Common myeloid progenitor, CD34-positive (primary cell): ENCODE measurements around the gene LMF1.

ENCODE experiments used
- CTCF ChIA-PET: fragments of 350-600 bp; sonication (Branson Sonifier 250); formaldehyde crosslinking; loops from one replicate; lab custom pipeline; 2021; ENCODE audit warnings: antibody characterized with exemption; lab: Charles Lee
- POLR2A ChIA-PET: fragments of 350-600 bp; sonication (Branson Sonifier 250); formaldehyde crosslinking; loops from one replicate; lab custom pipeline; 2021; ENCODE audit warnings: antibody characterized with exemption; lab: Charles Lee
- DNase-seq, 3 donors: peaks; one replicate each; pipeline versions ENCODE4 v3.0.0 to v3.0.0-alpha.2; 2013
- H3K27ac ChIP-seq, 2 experiments: 1 replicate in 1 of 2; 2 replicates in 1 of 2; pipeline ENCODE4 v1.7.0; 2013; ENCODE audit warnings: inconsistent platforms in 2 of 2, low read length in 2 of 2, mild to moderate bottlenecking in 2 of 2, low read depth in 1 of 2, moderate library complexity in 1 of 2; ENCODE audit not compliant: severe bottlenecking in 2 of 2, insufficient read depth in 1 of 2, poor library complexity in 1 of 2
- H3K27me3 ChIP-seq, 5 experiments: replicated peaks in 2 of 5; 1 replicate in 3 of 5; 2 replicates in 2 of 5; pipeline versions ENCODE4 v1.6.1 to v1.7.0; 2013; ENCODE audit warnings: low read length in 4 of 5, mild to moderate bottlenecking in 2 of 5, moderate library complexity in 2 of 5, inconsistent platforms in 1 of 5; ENCODE audit not compliant: insufficient read depth in 5 of 5, control insufficient read depth in 4 of 5
- H3K36me3 ChIP-seq, 4 experiments: 1 replicate in 2 of 4; 2 replicates in 2 of 4; pipeline versions ENCODE4 v1.6.1 to v1.7.0; 2013; ENCODE audit warnings: low read length in 3 of 4, control low read depth in 1 of 4, mild to moderate bottlenecking in 1 of 4; ENCODE audit not compliant: control insufficient read depth in 4 of 4, insufficient read depth in 4 of 4
- H3K4me1 ChIP-seq, 4 experiments: 1 replicate in 3 of 4; 2 replicates in 1 of 4; pipeline versions ENCODE4 v1.6.1 to v1.7.1; 2013; ENCODE audit warnings: low read length in 3 of 4, mild to moderate bottlenecking in 3 of 4, control low read depth in 1 of 4, inconsistent platforms in 1 of 4, moderate library complexity in 1 of 4; ENCODE audit not compliant: control insufficient read depth in 4 of 4, insufficient read depth in 4 of 4; ENCODE audit errors: control extremely low read depth in 1 of 4
- H3K4me3 ChIP-seq, 7 experiments: 1 replicate in 4 of 7; 2 replicates in 3 of 7; pipeline versions ENCODE4 v1.5.1 to v1.7.0; 2013; ENCODE audit warnings: mild to moderate bottlenecking in 7 of 7, low read length in 6 of 7, moderate library complexity in 6 of 7, inconsistent platforms in 2 of 7, low read depth in 2 of 7, control low read depth in 1 of 7; ENCODE audit not compliant: insufficient read depth in 4 of 7, control insufficient read depth in 1 of 7; ENCODE audit errors: extremely low read depth in 1 of 7
- H3K9me3 ChIP-seq, 5 experiments: 1 replicate in 4 of 5; 2 replicates in 1 of 5; pipeline versions ENCODE4 v1.6.1 to v1.7.1; 2013; ENCODE audit warnings: low read length in 4 of 5, mild to moderate bottlenecking in 2 of 5, inconsistent platforms in 1 of 5, low read depth in 1 of 5, moderate library complexity in 1 of 5; ENCODE audit not compliant: control insufficient read depth in 4 of 5, insufficient read depth in 2 of 5; ENCODE audit errors: control extremely low read depth in 1 of 5
- WGBS: methylation state at CpG from one replicate; pipeline ENCODE4 v1.1.5; 2013; ENCODE audit not compliant: insufficient coverage; 5-methylcytosine and 5-hydroxymethylcytosine counted together

Gene LMF1

DNA sequence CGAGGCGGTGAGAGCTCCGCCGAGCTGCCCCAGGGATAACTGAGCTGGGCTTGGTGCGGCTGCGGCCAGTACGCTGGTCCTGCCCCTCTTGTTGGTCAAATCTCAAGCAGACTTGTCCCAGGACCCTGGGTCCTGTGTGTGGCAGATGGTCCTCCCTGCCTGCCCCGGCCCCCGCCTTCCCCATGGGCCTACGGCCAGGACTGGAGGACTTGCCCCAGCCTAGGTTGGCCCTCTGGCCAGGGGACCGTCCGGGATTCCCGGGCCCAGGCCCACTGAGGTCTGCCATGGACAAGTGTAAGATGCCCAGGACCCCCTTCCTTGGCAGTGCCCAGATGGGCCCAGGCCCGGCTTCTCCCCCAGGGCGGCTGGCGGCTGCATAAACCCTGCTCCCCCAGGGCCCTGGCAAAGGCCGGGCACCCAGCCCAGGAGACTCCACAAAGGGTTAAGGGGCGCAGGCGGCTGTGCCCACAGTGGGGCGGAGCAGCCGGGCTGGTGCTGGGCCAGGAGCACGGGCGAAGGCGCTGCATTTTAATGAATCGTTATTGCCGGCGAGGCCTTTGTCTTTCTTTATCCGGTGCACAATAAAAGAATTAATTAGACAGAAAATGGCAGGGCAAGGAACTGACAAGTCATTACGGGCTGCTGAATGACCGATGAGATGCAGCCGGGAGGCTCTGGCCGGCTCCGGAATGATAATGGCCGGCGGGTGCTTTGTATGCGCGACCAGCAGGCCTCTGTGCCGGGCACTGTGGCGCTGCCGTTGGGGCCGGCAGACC lies 19.9 kb upstream of the LMF1 start:
- H3K27me3 ChIP-seq: peaks cover 0 to 17% (median 5%) of the 10 kb centered on the region in 5 experiments
- ChIA-PET POLR2A (no interaction called here), CTCF (no interaction called here)

DNA sequence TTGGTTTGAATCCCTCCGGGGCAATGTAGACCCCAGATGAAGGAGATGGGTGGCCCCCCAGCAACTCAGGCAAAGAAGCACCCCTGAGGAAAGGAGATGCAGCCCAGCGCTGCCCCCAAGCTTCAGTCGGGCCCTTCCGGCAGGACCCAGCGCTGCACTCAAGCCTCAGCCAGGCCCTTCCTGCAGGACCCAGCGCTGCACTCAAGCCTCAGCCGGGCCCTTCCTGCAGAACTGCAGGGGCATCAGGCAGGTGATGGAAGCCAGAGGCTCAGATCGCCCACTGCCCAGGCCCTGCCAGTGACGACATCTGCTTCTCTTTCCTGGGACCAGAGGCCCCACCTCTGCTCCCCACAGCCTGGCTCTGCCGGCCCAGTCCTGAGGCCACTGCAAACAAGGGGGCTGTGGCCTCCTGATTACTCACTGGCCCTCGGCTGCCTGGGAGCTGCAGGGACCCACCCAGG lies 18.6 kb upstream of the LMF1 start:
- CTCF ChIA-PET: interaction anchor here (0.6 kb wide), 1 partner anchor 173 kb away, joined by 4 read pairs; no protein-coding TSS in a partner anchor
- Histone ChIP-seq H3K4me3 (no peak overlapping the region), H3K36me3 (no peaks in the 10 kb centered on the region), H3K27ac (no peak overlapping the region), H3K9me3 (peaks cover 0 to 6% (median 1%) of the 10 kb centered on the region in 5 experiments), H3K4me1 (no peaks in the 10 kb centered on the region), H3K27me3 (peaks cover 0 to 23% (median 5%) of the 10 kb centered on the region in 5 experiments)
- no peak for DNase-seq
- POLR2A ChIA-PET: no interaction called here
- 95% methylated on average over 10 of the region's 11 CpGs for WGBS

More for the DNA sequence above, 19.9 kb upstream of the LMF1 start:
- 93% methylated on average over 30 of the region's 41 CpGs for WGBS
- Histone ChIP-seq H3K4me1 (no peaks in the 10 kb centered on the region), H3K4me3 (no peak overlapping the region), H3K9me3 (peaks cover 0 to 19% (median 14%) of the 10 kb centered on the region in 5 experiments), H3K27ac (no peak overlapping the region), H3K36me3 (no peaks in the 10 kb centered on the region)
- no peak for DNase-seq

DNA sequence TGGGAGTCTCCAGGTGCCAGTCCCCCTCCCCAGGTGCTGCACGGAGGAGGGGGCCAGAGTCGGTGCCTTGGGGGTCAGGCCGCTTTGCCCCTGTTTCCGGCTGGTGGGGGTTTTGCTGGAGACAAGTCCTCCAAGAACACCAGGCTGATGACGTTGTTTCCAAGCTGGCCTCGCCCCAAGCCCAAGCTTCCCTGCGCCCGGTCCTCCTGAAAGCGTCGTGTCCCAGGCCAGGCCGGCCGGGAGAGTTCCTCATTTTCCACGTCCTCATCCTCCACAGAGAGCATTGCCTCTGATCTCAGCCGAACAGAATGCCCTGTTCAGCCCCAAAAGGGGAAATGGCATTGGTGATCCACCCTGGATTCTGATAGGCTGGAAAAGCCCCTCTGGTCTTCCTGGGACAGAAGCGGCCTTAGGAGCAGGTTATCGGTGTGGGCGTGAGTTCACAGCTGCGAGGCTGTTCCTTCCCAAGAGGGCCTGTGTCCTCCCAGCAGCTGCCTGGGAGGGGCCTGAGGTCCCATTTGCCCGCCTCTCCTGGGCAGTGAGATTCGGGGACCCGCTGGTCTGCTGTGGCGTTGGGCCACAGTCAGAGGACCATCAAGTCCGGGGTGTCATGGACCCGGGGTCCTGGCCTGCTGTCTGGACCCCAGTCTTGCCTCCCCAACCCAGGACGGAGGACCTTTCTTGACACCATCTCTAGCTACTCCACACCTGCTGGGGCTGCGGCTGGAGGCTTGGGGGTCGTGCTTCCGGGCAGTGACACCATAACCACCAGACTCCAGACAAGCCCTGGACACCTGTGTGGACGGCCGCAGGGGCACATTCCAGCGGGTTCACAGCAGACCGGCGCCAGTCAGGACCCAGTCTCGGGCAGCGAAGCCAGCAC lies 17.9 kb upstream of the LMF1 start:
- H3K36me3 ChIP-seq: no peaks in the 10 kb centered on the region
- no peak overlapping the region for H3K4me3 ChIP-seq
- WGBS: 74% methylated on average over 35 of the region's 35 CpGs
- H3K9me3 ChIP-seq: peaks cover 0 to 3% (median 0%) of the 10 kb centered on the region in 5 experiments
- H3K27me3 ChIP-seq: peaks cover 0 to 29% (median 11%) of the 10 kb centered on the region in 5 experiments
- no peak overlapping the region for H3K27ac ChIP-seq
- DNase-seq: no peak
- CTCF ChIA-PET: interaction anchor here (0.6 kb wide), 1 partner anchor 174 kb away, joined by 4 read pairs; no protein-coding TSS in a partner anchor
- POLR2A ChIA-PET: no interaction called here
- H3K4me1 ChIP-seq: no peaks in the 10 kb centered on the region

DNA sequence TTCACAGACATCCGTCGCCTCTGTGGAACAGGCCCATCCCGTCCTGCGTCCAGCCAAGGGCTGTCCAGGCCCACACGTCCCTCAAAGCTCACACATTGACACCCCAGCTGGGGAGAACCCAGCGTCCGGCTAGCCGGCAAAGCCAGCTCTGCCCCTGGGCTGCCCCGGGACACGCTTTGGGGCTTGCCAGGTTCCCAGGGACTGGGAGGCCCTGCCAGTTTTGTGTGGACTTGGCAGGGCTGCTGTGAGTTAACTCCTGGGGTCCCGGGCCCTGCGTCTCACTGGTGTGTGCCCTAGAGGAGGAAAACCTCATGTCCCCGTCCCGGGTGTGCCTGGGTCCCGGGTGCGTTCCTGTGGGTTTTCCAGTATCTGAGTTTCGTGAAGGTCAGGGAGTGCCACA lies 17.1 kb upstream of the LMF1 start:
- 92% methylated on average over 16 of the region's 17 CpGs for WGBS
- peaks cover 0 to 1% (median 0%) of the 10 kb centered on the region in 5 experiments for H3K9me3 ChIP-seq
- POLR2A ChIA-PET: no interaction called here
- CTCF ChIA-PET: no interaction called here
- no peak overlapping the region for H3K4me3 ChIP-seq
- no peaks in the 10 kb centered on the region for H3K36me3 ChIP-seq
- peaks cover 0 to 37% (median 16%) of the 10 kb centered on the region in 5 experiments for H3K27me3 ChIP-seq
- DNase-seq: no peak
- H3K27ac ChIP-seq: no peak overlapping the region
- no peaks in the 10 kb centered on the region for H3K4me1 ChIP-seq

DNA sequence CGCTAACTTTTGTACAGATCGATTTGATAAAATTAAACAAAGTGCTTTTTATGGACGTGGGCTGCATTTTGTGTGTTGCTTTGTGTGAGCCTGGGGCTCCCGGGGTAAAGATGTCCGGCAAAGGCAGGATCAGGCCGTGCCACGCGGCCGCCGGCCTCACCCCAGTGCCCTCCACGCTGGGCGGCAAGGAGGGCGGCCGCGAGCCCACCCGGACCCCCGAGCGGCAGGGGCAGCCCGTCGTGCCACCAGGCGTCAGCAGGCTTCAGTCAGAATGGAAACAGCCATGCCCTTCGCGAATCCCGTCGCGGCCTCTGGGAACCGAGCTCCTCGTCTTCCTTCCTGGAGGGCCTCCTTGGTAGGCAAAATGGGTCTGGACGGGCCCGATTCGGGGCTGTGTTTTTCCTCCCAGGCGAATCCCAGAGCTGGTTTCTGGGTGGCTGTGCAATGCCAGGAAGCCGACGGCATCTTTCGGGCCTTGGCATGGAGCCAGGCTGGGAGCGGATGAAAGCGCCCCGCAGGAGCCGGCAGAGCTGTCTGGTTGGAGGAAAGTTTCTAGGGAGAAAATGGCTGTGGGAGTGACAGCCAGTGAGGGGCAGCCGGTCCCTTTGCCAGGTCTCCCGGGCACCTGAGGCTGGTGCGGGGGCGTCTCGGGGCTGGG lies 16.3 kb upstream of the LMF1 start:
- no peak for DNase-seq
- H3K9me3 ChIP-seq: no peaks in the 10 kb centered on the region
- peaks cover 0 to 3% (median under 1%) of the 10 kb centered on the region in 4 experiments for H3K4me1 ChIP-seq
- H3K27me3 ChIP-seq: peaks cover 0 to 45% (median 21%) of the 10 kb centered on the region in 5 experiments
- CTCF ChIA-PET: no interaction called here
- H3K36me3 ChIP-seq: no peaks in the 10 kb centered on the region
- WGBS: 93% methylated on average over 35 of the region's 44 CpGs
- no peak overlapping the region for H3K4me3 ChIP-seq
- POLR2A ChIA-PET: no interaction called here
- H3K27ac ChIP-seq: no peak overlapping the region

DNA sequence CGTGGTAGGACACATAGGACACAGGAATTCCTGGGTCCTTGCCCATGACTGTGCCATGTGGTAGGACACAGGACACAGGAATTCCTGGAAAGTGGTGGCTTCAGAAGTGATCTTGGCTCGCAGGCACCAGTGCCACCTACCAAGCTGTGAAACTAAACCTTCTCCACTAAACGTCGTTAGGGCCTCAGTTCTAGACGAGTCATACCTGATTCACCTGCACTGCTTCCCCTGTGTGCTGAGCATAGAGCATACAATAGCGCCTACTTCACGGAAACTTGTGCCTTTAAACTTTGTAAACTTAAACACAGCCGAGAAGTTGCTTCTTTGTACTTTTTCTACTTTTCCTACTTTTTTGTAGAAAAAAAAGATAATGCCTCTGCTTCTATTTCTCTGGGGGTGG lies 15.6 kb upstream of the LMF1 start:
- Histone ChIP-seq H3K4me1 (peaks cover 0 to 8% (median 3%) of the 10 kb centered on the region in 4 experiments), H3K27me3 (peaks cover 0 to 50% (median 21%) of the 10 kb centered on the region in 5 experiments), H3K9me3 (no peaks in the 10 kb centered on the region), H3K36me3 (no peaks in the 10 kb centered on the region), H3K27ac (no peak overlapping the region), H3K4me3 (no peak overlapping the region)
- ChIA-PET CTCF (interaction anchor here (1.0 kb wide), 1 partner anchor 12 kb away, joined by 4 read pairs; no protein-coding TSS in a partner anchor), POLR2A (no interaction called here)
- 92% methylated on average over 6 of the region's 8 CpGs for WGBS
- no peak for DNase-seq
